ENCODE measurements around the gene FOXP1.

DNA sequence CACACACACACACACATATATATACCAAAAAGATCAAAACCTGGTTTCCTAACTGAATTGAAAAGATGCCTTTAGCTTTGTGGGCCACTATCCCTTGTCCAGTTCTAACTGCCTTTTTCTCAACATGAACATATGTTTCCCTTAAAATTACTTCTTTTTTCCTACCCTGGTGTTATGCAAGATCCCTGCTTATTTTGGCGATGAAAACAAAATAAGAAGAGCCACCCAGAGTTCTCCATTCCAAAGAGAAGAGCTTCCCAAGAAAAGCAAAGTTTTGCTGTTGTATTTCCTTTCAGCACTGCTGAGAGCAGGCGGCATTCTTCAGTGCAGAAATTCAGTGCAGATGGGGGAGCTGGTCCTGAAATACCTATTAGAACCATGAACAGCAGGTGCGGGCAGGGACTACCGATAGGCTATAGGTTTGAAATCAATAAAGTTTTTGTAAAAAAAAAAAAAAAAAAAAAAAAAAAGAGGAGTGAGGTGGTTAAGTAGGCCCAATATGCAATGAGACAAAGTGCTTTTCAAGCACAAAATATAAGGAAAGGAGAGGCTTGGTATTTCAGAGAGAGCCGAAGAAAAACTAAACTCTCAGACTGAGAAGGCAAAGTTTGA is 238.0 kb downstream of the FOXP1 start:
- no peak for TF ChIP-seq POLR2A (IDR thresholded peaks at IDR 0.05)
- TF ChIP-seq, protein P1, sequence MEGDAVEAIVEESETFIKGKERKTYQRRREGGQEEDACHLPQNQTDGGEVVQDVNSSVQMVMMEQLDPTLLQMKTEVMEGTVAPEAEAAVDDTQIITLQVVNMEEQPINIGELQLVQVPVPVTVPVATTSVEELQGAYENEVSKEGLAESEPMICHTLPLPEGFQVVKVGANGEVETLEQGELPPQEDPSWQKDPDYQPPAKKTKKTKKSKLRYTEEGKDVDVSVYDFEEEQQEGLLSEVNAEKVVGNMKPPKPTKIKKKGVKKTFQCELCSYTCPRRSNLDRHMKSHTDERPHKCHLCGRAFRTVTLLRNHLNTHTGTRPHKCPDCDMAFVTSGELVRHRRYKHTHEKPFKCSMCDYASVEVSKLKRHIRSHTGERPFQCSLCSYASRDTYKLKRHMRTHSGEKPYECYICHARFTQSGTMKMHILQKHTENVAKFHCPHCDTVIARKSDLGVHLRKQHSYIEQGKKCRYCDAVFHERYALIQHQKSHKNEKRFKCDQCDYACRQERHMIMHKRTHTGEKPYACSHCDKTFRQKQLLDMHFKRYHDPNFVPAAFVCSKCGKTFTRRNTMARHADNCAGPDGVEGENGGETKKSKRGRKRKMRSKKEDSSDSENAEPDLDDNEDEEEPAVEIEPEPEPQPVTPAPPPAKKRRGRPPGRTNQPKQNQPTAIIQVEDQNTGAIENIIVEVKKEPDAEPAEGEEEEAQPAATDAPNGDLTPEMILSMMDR (IDR thresholded peaks at IDR 0.05): no peak
- TF ChIP-seq EP300 (IDR thresholded peaks at IDR 0.05): no peak
